SK-N-SH (cell line): ENCODE data around the gene SMCP. TPM values are rescaled to one million over a fixed set of nuclear protein-coding genes. Genes with fewer than 3 reads are reported as not detected.

ENCODE experiments used
- CTCF ChIA-PET: fragments of 300-600, 350-600 bp; formaldehyde crosslinking; extraction: SDS; loops from one replicate; lab custom pipeline; 2021; lab: Yijun Ruan, JAX
- POLR2A ChIA-PET: fragments of 350-600 bp; sonication (Branson Sonifier 250); formaldehyde crosslinking; extraction: SDS; loops from one replicate; lab custom pipeline; 2020; ENCODE audit warnings: antibody characterized with exemption, inconsistent platforms; lab: Yijun Ruan, JAX
- DNase-seq: peaks from one replicate; pipeline ENCODE4 v3.0.0; 2012
- H2AFZ ChIP-seq: fragments of 200-600 bp; sonication (generic); 2 replicates; pipeline ENCODE4 v1.8.1; 2016; ENCODE audit warnings: antibody characterized with exemption, mild to moderate bottlenecking, low read depth
- H3F3A ChIP-seq: fragments of 200-600 bp; sonication (generic); replicated peaks from 2 replicates; pipeline ENCODE3; 2016; ENCODE audit warnings: antibody characterized with exemption, mild to moderate bottlenecking; ENCODE audit not compliant: insufficient read depth
- H3K27ac ChIP-seq, 2 experiments: fragments of 200-500 bp in 1 of 2; fragments of 200-600 bp in 1 of 2; sonication (Bioruptor generic) in 1 of 2; sonication (generic), shearing (Covaris generic) in 1 of 2; 2 replicates each; pipeline versions ENCODE4 v1.5.1 to v1.6.1; 2014 to 2016; ENCODE audit warnings: low read depth in 2 of 2, inconsistent platforms in 1 of 2, low read length in 1 of 2, mild to moderate bottlenecking in 1 of 2, mixed read lengths in 1 of 2
- H3K27me3 ChIP-seq: fragments of 200-600 bp; sonication (generic), shearing (Covaris generic); 2 replicates; pipeline ENCODE4 v1.6.1; 2016; ENCODE audit warnings: mixed run types; ENCODE audit not compliant: insufficient read depth
- H3K36me3 ChIP-seq, 2 experiments: fragments of 200-500 bp in 1 of 2; fragments of 200-600 bp in 1 of 2; sonication (Bioruptor generic) in 1 of 2; sonication (generic) in 1 of 2; replicated peaks in 1 of 2; 2 replicates each; pipeline versions ENCODE3 to v1.5.1; 2014 to 2016; ENCODE audit warnings: low read length in 1 of 2, mild to moderate bottlenecking in 1 of 2; ENCODE audit not compliant: insufficient read depth in 2 of 2, control insufficient read depth in 1 of 2
- H3K4me1 ChIP-seq, 2 experiments: fragments of 200-500 bp in 1 of 2; fragments of 200-600 bp in 1 of 2; sonication (Bioruptor generic) in 1 of 2; sonication (generic), shearing (Covaris generic) in 1 of 2; 2 replicates each; pipeline versions ENCODE4 v1.5.1 to v1.6.1; 2014 to 2016; ENCODE audit warnings: low read depth in 1 of 2, low read length in 1 of 2, mixed run types in 1 of 2; ENCODE audit not compliant: insufficient read depth in 2 of 2, control insufficient read depth in 1 of 2
- H3K4me2 ChIP-seq: fragments of 200-600 bp; sonication (generic), shearing (Covaris generic); 2 replicates; pipeline ENCODE4 v1.6.1; 2017; ENCODE audit warnings: mixed run types
- H3K4me3 ChIP-seq, 2 experiments: fragments of 200-500 bp in 1 of 2; fragments of 200-600 bp in 1 of 2; sonication (Bioruptor generic) in 1 of 2; sonication (generic), shearing (Covaris generic) in 1 of 2; 2 replicates each; pipeline versions ENCODE4 v1.5.1 to v1.8.1; 2014 to 2016; ENCODE audit warnings: low read depth in 2 of 2, inconsistent platforms in 1 of 2, low read length in 1 of 2, mild to moderate bottlenecking in 1 of 2, mixed read lengths in 1 of 2, moderate library complexity in 1 of 2
- H3K79me2 ChIP-seq: fragments of 200-600 bp; sonication (generic); 2 replicates; pipeline ENCODE4 v1.8.1; 2017; ENCODE audit warnings: mild to moderate bottlenecking; ENCODE audit not compliant: insufficient read depth
- H3K9ac ChIP-seq: fragments of 200-600 bp; sonication (generic); 2 replicates; pipeline ENCODE4 v1.6.1; 2017; ENCODE audit warnings: mixed run types
- H3K9me2 ChIP-seq: fragments of 200-600 bp; sonication (generic); 2 replicates; pipeline ENCODE4 v1.6.1; 2017; ENCODE audit warnings: mixed run types
- H3K9me3 ChIP-seq: fragments of 200-600 bp; sonication (generic); 2 replicates; pipeline ENCODE4 v1.6.1; 2017; ENCODE audit warnings: mixed run types, mild to moderate bottlenecking, moderate library complexity
- H4K20me1 ChIP-seq: fragments of 200-600 bp; sonication (generic); 2 replicates; pipeline ENCODE4 v1.6.1; 2017; ENCODE audit warnings: mild to moderate bottlenecking, mixed run types; ENCODE audit not compliant: insufficient read depth
- FOXJ3 ChIP-seq: sonication (generic); formaldehyde crosslinking; IDR thresholded peaks from 2 replicates; pipeline ENCODE4 v1.5.1; 2020; ENCODE audit warnings: mild to moderate bottlenecking, missing genetic modification reagents
- MEF2A ChIP-seq: IDR thresholded peaks from 2 replicates; pipeline ENCODE4 v1.4.0; 2012; ENCODE audit warnings: low read depth, borderline replicate concordance
- REST ChIP-seq: IDR thresholded peaks from 2 replicates; pipeline ENCODE4 v1.6.1; 2012; ENCODE audit warnings: mild to moderate bottlenecking, low read depth, low read length, moderate library complexity
- TAF1 ChIP-seq: IDR thresholded peaks from 2 replicates; pipeline ENCODE4 v1.6.1; 2012; ENCODE audit warnings: low read depth, mild to moderate bottlenecking, low read length, moderate library complexity, borderline replicate concordance
- WGBS: methylation state at CpG from one replicate; pipeline ENCODE4 v1.1.6; 2017; ENCODE audit warnings: low lambda C conversion rate; 5-methylcytosine and 5-hydroxymethylcytosine counted together
- polyA plus RNA-seq, 3 experiments: library from polyadenylated mRNA; depleted of rRNA; stranded (reverse); fragments of >200 nt; gene quantifications; 2 replicates each; pipeline ENCODE4 v1.2.3, GENCODE V29; 2012

SMCP gene
- polyA plus RNA-seq, 1 of the 3 experiments (the other 2 are of a cell fraction) = not detected

- no peak for TF ChIP-seq MEF2A
These were observed 23.5 kb downstream of the SMCP start (continued) for GRCh38 chr1:152901631-152902030.

- ChIA-PET POLR2A (no interaction called here), CTCF (no interaction called here)
- no peak overlapping the region for H3K9ac ChIP-seq
- H3K4me1 ChIP-seq = peaks cover 0 to 23% of the 10 kb centered on the region in 2 experiments; a peak in 2 of 4 replicates
- DNase-seq = no peak
- H3K4me3 ChIP-seq = no peak overlapping the region
- 64% methylated on average over 2 of the region's 4 CpGs for WGBS
- TF ChIP-seq FOXJ3 (CRISPR knock-in tag) = no peak
- H2AFZ ChIP-seq = no peak overlapping the region
- H3K27ac ChIP-seq = no peak overlapping the region
- peaks cover 29% of the 10 kb centered on the region for H3F3A ChIP-seq
- H3K9me2 ChIP-seq = no peaks in the 10 kb centered on the region
- no peaks in the 10 kb centered on the region for H3K27me3 ChIP-seq
- no peak overlapping the region for H3K4me2 ChIP-seq
- H3K9me3 ChIP-seq = no peaks in the 10 kb centered on the region
- no peaks in the 10 kb centered on the region for H4K20me1 ChIP-seq
- H3K79me2 ChIP-seq = no peaks in the 10 kb centered on the region
- no peaks in the 10 kb centered on the region for H3K36me3 ChIP-seq
These were observed 24.5 kb downstream of the SMCP start for GRCh38 chr1:152902636-152903035.

- POLR2A ChIA-PET = no interaction called here
- DNase-seq = no peak
- Histone ChIP-seq H3K4me1 (peaks cover 0 to 30% of the 10 kb centered on the region in 2 experiments; a peak in 2 of 4 replicates), H3K4me3 (no peak overlapping the region), H3K79me2 (no peaks in the 10 kb centered on the region), H3K9me2 (no peaks in the 10 kb centered on the region), H3F3A (peaks cover 35% of the 10 kb centered on the region), H3K4me2 (peak overlapping the region; percentile 61), H2AFZ (peak overlapping the region; percentile 47; the same call in 1 of the 2 replicates), H4K20me1 (no peaks in the 10 kb centered on the region), H3K9me3 (no peaks in the 10 kb centered on the region), H3K27ac (peak overlapping the region in 1 of 2 experiments; percentile 99; a peak in 2 of 4 replicates), H3K27me3 (no peaks in the 10 kb centered on the region), H3K9ac (peak overlapping the region; percentile 71; the same call in 1 of the 2 replicates), H3K36me3 (no peaks in the 10 kb centered on the region)
- TF ChIP-seq TAF1 (no peak), REST (peak; percentile 80)
- WGBS = 47% methylated on average over 7 of the region's 7 CpGs
- CTCF ChIA-PET = interaction anchor here (1.7 kb wide), 1 partner anchor 35 kb away, joined by 5 read pairs; no protein-coding TSS in a partner anchor
These were observed 26.7 kb downstream of the SMCP start for GRCh38 chr1:152904688-152905440.
